GM12878 (cell line): ENCODE data around the gene TNXB. TPM values are rescaled to one million over a fixed set of nuclear protein-coding genes. Genes with fewer than 3 reads are reported as not detected.

Source experiments
- ATAC-seq: fragments of 200-7000 bp; cut with Tn5 transposase; 3 replicates; pipeline ENCODE4 v1.9.1; 2020; ENCODE audit warnings: mild to moderate bottlenecking, moderate library complexity
- BruUV-seq: library from RNA; stranded (reverse); fragments of 400-500 nt; replicated peaks from 2 replicates; lab custom pipeline; 2021; lab: Mats Ljungman, UMichigan
- CTCF ChIA-PET: fragments of 300-600 bp; sonication (Branson Sonifier 250); formaldehyde crosslinking; extraction: SDS; loops from one replicate; lab custom pipeline; 2021; ENCODE audit warnings: inconsistent platforms; lab: Yijun Ruan, JAX
- POLR2A ChIA-PET: fragments of 350-600 bp; formaldehyde crosslinking; extraction: SDS; loops from one replicate; lab custom pipeline; 2021; ENCODE audit warnings: inconsistent platforms; lab: Charles Lee
- RAD21 ChIA-PET: fragments of 300-600 bp; sonication (Branson Sonifier 250); formaldehyde crosslinking; loops from one replicate; lab custom pipeline; 2023; ENCODE audit warnings: antibody characterized with exemption; ENCODE audit not compliant: unreplicated experiment; lab: Charles Lee
- SMC1A ChIA-PET: fragments of 300-600 bp; sonication (Branson Sonifier 250); formaldehyde crosslinking; loops from one replicate; lab custom pipeline; 2023; ENCODE audit not compliant: unreplicated experiment, uncharacterized antibody; lab: Charles Lee
- DNase-seq: peaks from one replicate; pipeline ENCODE4 v3.0.0-alpha.2; 2011; ENCODE audit warnings: low read depth, low spot score
- FAIRE-seq: peaks from 3 replicates; lab custom pipeline; 2011; peaks lifted over from hg19 to GRCh38; lab: Jason Lieb, UNC
- H2AFZ ChIP-seq: 2 replicates; pipeline ENCODE4 v1.6.0; 2011; ENCODE audit warnings: low read depth, low read length, control low read depth; ENCODE audit not compliant: control insufficient read depth
- H3K27ac ChIP-seq: 2 replicates; pipeline ENCODE4 v1.5.1; 2011; ENCODE audit warnings: control low read depth; ENCODE audit not compliant: control insufficient read depth, insufficient read depth
- H3K27me3 ChIP-seq, 2 experiments: replicated peaks in 1 of 2; 2 replicates each; pipeline versions ENCODE4 v1.6.0 to v1.6.1; 2011; ENCODE audit warnings: low read length in 1 of 2; ENCODE audit not compliant: control insufficient read depth in 2 of 2, insufficient read depth in 2 of 2
- H3K36me3 ChIP-seq, 2 experiments: 2 replicates each; pipeline ENCODE4 v1.5.1; 2011; ENCODE audit warnings: low read length in 1 of 2; ENCODE audit not compliant: control insufficient read depth in 2 of 2, insufficient read depth in 2 of 2
- H3K4me1 ChIP-seq: 2 replicates; pipeline ENCODE4 v1.6.1; 2011; ENCODE audit warnings: mild to moderate bottlenecking, low read length, moderate library complexity, mixed read lengths; ENCODE audit not compliant: control insufficient read depth, insufficient read depth
- H3K4me2 ChIP-seq: 2 replicates; pipeline ENCODE4 v1.6.0; 2011; ENCODE audit warnings: control low read depth; ENCODE audit not compliant: control insufficient read depth, insufficient read depth
- H3K4me3 ChIP-seq: fragments of 200-600 bp; sonication (generic); 2 replicates; pipeline ENCODE4 v1.5.1; 2016
- H3K79me2 ChIP-seq: 2 replicates; pipeline ENCODE4 v1.6.0; 2011; ENCODE audit warnings: low read length; ENCODE audit not compliant: control insufficient read depth, insufficient read depth
- H3K9ac ChIP-seq: 2 replicates; pipeline ENCODE4 v1.8.0; 2011; ENCODE audit warnings: low read length, control low read depth, mixed read lengths; ENCODE audit not compliant: control insufficient read depth, insufficient read depth
- H3K9me3 ChIP-seq: replicated peaks from 3 replicates; pipeline ENCODE4 v1.5.1; 2011; ENCODE audit warnings: mild to moderate bottlenecking, low read length; ENCODE audit not compliant: control insufficient read depth, insufficient read depth
- H4K20me1 ChIP-seq: 2 replicates; pipeline ENCODE4 v1.6.0; 2011; ENCODE audit not compliant: control insufficient read depth, insufficient read depth
- ATF2 ChIP-seq: IDR thresholded peaks from 2 replicates; pipeline ENCODE4 v1.6.1; 2012; ENCODE audit warnings: low read length, inconsistent platforms
- IKZF1 ChIP-seq: fragments of 450-650 bp; conservative IDR thresholded peaks from 2 replicates; pipeline ENCODE4 v1.6.1; 2017; ENCODE audit warnings: antibody characterized with exemption, mild to moderate bottlenecking
- IRF4 ChIP-seq: IDR thresholded peaks from 2 replicates; pipeline ENCODE4 v1.6.1; 2011; ENCODE audit warnings: low read depth, low read length
- POLR2AphosphoS2 ChIP-seq: IDR thresholded peaks from 2 replicates; pipeline ENCODE4 v1.6.1; 2011; ENCODE audit warnings: low read depth, mild to moderate bottlenecking, low read length, improper control_type of control experiment, moderate library complexity
- RCOR1 ChIP-seq: conservative IDR thresholded peaks from 2 replicates; pipeline ENCODE4 v1.6.1; 2012; ENCODE audit warnings: low read depth, low read length, improper control_type of control experiment
- SKIL ChIP-seq: fragments of 450-650 bp; IDR thresholded peaks from 2 replicates; pipeline ENCODE4 v1.6.1; 2017; ENCODE audit warnings: mild to moderate bottlenecking, low read depth, inconsistent platforms; ENCODE audit not compliant: poor library complexity, severe bottlenecking
- ZNF24 ChIP-seq: fragments of 450-650 bp; IDR thresholded peaks from 2 replicates; pipeline ENCODE4 v1.6.1; 2017; ENCODE audit warnings: antibody characterized with exemption, mild to moderate bottlenecking
- in situ Hi-C: fragments of 300-500 bp; cut with MboI; formaldehyde crosslinking; loops from 9 replicates; pipeline ENCODE4 v1.14.3; 2018; ENCODE audit warnings: mixed read lengths
- intact Hi-C: fragments of 100-400 bp; cut with micrococcal nuclease; formaldehyde crosslinking; loops from one replicate; pipeline ENCODE4 v1.14.2; 2022; ENCODE audit not compliant: unreplicated experiment
- polyA plus RNA-seq, 11 experiments: library from polyadenylated mRNA; depleted of rRNA in 4 of 11; unstranded in 6 of 11; stranded (reverse) in 5 of 11; fragments of >200 nt; fragmentation: Nextera tagmentation in 4 of 11; fragmentation: Illumina TruSeq in 1 of 11; extraction: Ambion mirVana in 4 of 11; extraction: Trizol in 1 of 11; gene quantifications; 1 replicate in 1 of 11; 2 replicates in 10 of 11; pipeline versions ENCODE4 v1.2.1 to v1.2.3, GENCODE V29; 2011 to 2016; ENCODE audit warnings: inconsistent platforms in 2 of 11, missing spikeins in 2 of 11, low read depth in 1 of 11
- total RNA-seq, 4 experiments: library from RNA; depleted of rRNA in 3 of 4; stranded (reverse); fragments of >200 nt in 3 of 4; fragmentation: Illumina TruSeq in 1 of 4; extraction: Trizol in 1 of 4; gene quantifications; 2 replicates each; pipeline versions ENCODE4 v1.2.1 to v1.2.3, GENCODE V29; 2013 to 2021

The TNXB gene
- total and polyA plus RNA-seq, 10 of the 15 experiments (the other 5 are each of a cell fraction or from before 2014, with no cell fraction given), result 0.03 to 2.5 (median 0.68) TPM; not detected in 2

- ChIA-PET POLR2A (no interaction called here), SMC1A (no interaction called here), CTCF (interaction anchor here (0.8 kb wide), 1 partner anchor 61 kb away, joined by 3 read pairs; no protein-coding TSS in a partner anchor), RAD21 (interaction anchor here (0.7 kb wide), 1 partner anchor 23 kb away, joined by 5 read pairs; no protein-coding TSS in a partner anchor)
- Histone ChIP-seq H3K27me3 (no peaks in the 10 kb centered on the region), H3K27ac (no peak overlapping the region), H3K4me2 (no peak overlapping the region), H3K36me3 (no peaks in the 10 kb centered on the region), H3K9me3 (no peaks in the 10 kb centered on the region), H3K4me1 (peaks cover 10% of the 10 kb centered on the region), H3K4me3 (no peak overlapping the region), H2AFZ (no peak overlapping the region), H3K9ac (no peak overlapping the region), H3K79me2 (peaks cover 14% of the 10 kb centered on the region), H4K20me1 (no peaks in the 10 kb centered on the region)
- FAIRE-seq, result no peak
- ATAC-seq, result no peak
- no peak for DNase-seq
- in situ Hi-C loops (no loop called here), intact Hi-C loops (no loop called here)
- TF ChIP-seq SKIL, result no peak
- no peak for TF ChIP-seq IRF4
- TF ChIP-seq ATF2, result no peak
- no peak for TF ChIP-seq IKZF1
- TF ChIP-seq RCOR1, result no peak
- no peak for TF ChIP-seq POLR2AphosphoS2
- TF ChIP-seq ZNF24, result no peak
- no TSS peak for BruUV-seq
Measured at GRCh38 chr6:32132110-32132509, 23.0 kb upstream of the TNXB start.
